Measurements from ENCODE around the gene ZNF362.

Gene ZNF362

GRCh38 chr1:33349778-33350610, 93.7 kb downstream of the ZNF362 start:
- DNase-seq, result peak; percentile 71

Measured in activated gamma-delta T cell treated with Interleukin-2 at 50 U/mL for 16 hours (primary cell).